SK-N-MC (cell line): Measurements from ENCODE around the gene MT1E.
"Not testable (repeated sequence)": the region's sequence is repeated elsewhere in the genome, so short reads cannot be mapped to it uniquely, and the experiment has no call there.

Experiments used
- DNase-seq: peaks from one replicate; pipeline ENCODE4 v3.0.0-alpha.2; 2011; ENCODE audit warnings: low read depth, low spot score
- H3K27ac ChIP-seq: fragments of 200-600 bp; sonication (generic); 2 replicates; pipeline ENCODE4 v1.5.1; 2016; ENCODE audit warnings: mixed run types
- H3K36me3 ChIP-seq: fragments of 200-600 bp; sonication (generic); 2 replicates; pipeline ENCODE4 v1.6.1; 2017; ENCODE audit warnings: antibody characterized with exemption, low read length, mixed read lengths; ENCODE audit not compliant: insufficient read depth
- H3K4me3 ChIP-seq: fragments of 200-600 bp; sonication (generic); 2 replicates; pipeline ENCODE4 v1.5.1; 2016
- H3K9ac ChIP-seq: fragments of 200-600 bp; sonication (generic); 2 replicates; pipeline ENCODE4 v1.8.0; 2017; ENCODE audit warnings: mixed run types, mixed read lengths; ENCODE audit not compliant: insufficient read length
- H3K9me3 ChIP-seq: fragments of 200-600 bp; sonication (generic); 2 replicates; pipeline ENCODE4 v1.6.1; 2017; ENCODE audit warnings: low read depth, mild to moderate bottlenecking, antibody characterized with exemption, low read length, moderate library complexity, mixed read lengths
- EZH2 ChIP-seq: fragments of 200-600 bp; sonication (generic); IDR thresholded peaks from one replicate; pipeline ENCODE4 v1.6.1; 2017; ENCODE audit warnings: antibody characterized with exemption
- FOXP2 ChIP-seq: optimal IDR thresholded peaks from 2 replicates; pipeline ENCODE3; 2011; ENCODE audit warnings: mild to moderate bottlenecking, moderate library complexity; ENCODE audit not compliant: insufficient read depth; ENCODE audit errors: extremely low read length, control extremely low read depth
- POLR2AphosphoS5 ChIP-seq: IDR thresholded peaks from 2 replicates; pipeline ENCODE4 v1.6.1; 2012; ENCODE audit warnings: mild to moderate bottlenecking, low read depth, low read length, borderline replicate concordance

Gene MT1E

DNA sequence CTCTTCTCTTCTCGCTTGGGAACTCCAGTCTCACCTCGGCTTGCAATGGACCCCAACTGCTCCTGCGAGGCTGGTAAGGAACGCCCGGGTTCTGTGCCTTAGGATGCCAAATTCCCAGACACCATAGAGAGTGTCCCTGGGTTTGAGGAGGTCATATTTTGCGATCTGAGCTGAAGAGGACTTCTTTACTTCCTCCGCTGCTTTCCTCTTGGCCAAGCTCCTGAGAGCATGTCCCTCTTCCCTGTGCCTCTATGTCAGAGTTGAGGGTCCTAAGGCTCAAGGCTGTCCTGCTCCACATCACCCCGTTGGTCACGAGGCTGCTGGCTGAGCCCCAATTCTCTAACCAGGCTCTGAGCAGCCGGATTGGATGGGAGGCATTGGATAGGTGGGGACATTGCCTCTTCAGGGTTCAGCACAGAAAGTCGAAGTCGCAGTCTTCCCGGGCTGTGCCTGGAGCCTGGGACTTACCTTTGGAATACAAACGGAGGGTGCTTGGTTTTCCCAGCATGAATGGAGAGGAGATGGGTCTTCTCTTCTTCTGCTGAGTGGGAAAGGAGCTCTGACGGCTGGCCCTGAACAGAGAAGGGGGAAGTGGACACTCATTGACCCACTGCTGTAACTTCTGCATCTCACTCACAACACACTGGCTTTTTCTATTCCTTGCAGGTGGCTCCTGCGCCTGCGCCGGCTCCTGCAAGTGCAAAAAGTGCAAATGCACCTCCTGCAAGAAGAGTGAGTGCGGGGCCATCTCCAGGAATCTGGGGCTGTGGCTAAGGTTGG is 44.4 kb downstream of the MT1E start:
- H3K9ac ChIP-seq: no peak overlapping the region
- no peaks in the 10 kb centered on the region for H3K9me3 ChIP-seq
- DNase-seq: no peak
- no peaks in the 10 kb centered on the region for H3K36me3 ChIP-seq
- H3K4me3 ChIP-seq: no peak overlapping the region
- H3K27ac ChIP-seq: no peak overlapping the region
- TF ChIP-seq POLR2AphosphoS5 (no peak), EZH2 (no peak), FOXP2 (no peak)

DNA sequence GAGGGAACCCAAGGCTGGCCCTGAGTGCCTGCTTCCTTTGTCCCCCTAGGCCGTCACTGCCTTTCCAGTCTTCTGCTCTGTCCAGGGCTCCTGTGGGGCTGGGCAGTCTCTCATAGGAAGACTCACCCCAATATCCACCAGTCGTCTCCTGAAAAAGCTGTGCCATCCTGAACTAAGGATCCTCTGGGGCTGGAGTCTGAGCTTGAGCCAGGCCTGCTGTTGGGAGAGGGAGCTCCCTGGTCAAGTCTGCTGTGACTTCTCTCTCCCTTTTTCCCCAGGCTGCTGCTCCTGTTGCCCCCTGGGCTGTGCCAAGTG is 45.0 kb downstream of the MT1E start:
- no peak for DNase-seq
- Histone ChIP-seq H3K4me3 (no peak overlapping the region), H3K27ac (no peak overlapping the region), H3K9me3 (no peaks in the 10 kb centered on the region), H3K36me3 (no peaks in the 10 kb centered on the region), H3K9ac (no peak overlapping the region)
- TF ChIP-seq FOXP2 (no peak), EZH2 (no peak), POLR2AphosphoS5 (no peak)

DNA sequence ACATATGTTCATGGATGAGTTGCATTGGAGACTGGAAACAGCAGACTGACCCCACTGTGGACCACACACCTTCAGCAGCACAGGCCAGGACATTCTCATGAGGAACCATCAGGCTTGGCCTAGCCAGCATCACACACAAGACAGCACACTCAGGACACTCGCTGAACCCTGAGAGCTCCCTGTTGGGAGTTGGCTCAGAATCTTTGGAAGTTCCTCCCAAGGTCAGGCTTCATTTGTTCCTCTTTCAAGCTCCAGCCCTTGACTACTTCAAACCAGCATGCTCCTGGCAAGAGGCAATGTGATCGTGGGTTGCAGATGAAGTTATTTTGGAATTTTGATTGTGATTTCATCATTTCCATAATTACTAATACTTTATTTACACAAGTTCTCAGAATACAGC is 46.1 kb downstream of the MT1E start:
- not testable (repeated sequence) for H3K9ac ChIP-seq, H3K36me3 ChIP-seq, DNase-seq, H3K9me3 ChIP-seq, H3K4me3 ChIP-seq, H3K27ac ChIP-seq

DNA sequence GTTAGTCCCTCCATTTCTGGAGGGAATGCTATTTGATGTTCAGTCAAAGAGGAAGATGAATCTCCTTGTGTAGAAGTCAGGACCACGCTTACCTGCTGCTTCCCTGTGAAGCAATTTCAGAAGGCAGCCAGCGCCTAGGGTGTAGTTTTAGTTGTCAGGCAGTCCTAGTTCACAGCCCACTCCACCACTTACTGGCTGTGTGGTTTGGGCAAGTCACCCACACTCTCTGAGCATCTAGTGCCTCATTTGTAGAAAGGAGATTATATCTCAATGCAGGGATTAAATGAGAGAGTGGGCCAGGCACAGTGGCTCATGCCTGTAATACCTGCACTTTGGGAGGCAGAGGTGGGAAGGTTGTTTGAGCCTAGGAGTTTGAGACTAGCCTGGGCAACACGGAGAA is 46.6 kb downstream of the MT1E start:
- not testable (repeated sequence) for H3K4me3 ChIP-seq, H3K9ac ChIP-seq, H3K9me3 ChIP-seq, DNase-seq, H3K27ac ChIP-seq, H3K36me3 ChIP-seq

DNA sequence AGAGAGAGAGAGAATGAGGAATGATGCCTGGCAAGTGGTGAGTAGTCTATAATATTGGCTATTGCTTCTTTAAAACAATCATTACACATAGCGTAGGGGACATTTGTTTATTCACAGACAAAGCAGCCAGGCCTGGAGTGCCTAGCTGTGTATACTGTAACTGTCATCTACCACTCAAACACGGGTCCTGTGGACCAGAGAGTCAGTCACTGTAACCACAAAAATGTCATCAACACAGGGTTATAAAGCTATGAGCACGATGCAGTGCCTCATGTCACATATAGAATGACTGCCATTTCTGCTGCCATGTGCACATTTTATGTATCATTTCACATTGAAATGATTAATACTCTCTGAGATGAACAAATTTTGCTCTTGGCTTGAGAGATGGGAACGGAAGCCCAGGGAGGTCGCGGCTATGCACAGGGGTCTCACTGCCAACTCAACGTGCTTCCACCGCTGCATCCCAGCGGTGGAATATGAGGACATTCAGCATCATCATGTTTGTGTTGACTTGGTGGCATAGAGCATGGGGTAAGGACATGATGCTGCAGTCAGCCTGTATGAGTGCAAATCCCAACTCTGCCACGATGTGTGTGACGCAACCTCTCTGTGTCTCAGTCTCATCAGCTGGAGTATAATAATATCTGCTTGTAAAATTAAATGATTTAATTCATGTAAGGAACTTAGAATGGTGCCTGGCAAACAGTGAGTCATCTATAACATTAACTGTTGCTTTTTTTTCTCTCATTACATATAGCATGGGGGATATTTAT is 47.4 kb downstream of the MT1E start:
- no peak overlapping the region for H3K4me3 ChIP-seq
- no peak overlapping the region for H3K27ac ChIP-seq
- TF ChIP-seq FOXP2 (no peak), EZH2 (no peak), POLR2AphosphoS5 (no peak)
- DNase-seq: no peak
- H3K9me3 ChIP-seq: no peaks in the 10 kb centered on the region
- no peaks in the 10 kb centered on the region for H3K36me3 ChIP-seq
- H3K9ac ChIP-seq: no peak overlapping the region

DNA sequence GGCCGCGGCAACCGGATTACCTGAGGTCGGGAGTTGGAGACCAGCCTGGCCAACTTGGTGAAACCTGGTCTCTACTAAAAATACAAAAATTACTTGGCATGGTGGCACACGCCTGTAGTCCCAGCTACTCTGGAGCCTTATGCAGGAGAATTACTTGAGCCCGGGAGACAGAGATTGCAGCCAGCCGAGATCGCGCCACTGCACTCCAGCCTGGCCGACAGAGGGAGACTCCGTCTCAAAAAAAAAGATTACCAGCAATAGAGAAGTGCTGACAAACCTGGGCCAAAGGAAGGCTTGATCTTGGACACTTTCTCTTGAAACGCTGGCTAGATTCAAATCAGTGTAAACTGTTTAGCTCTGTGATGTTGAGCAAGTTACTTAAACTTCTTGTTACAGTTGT is 48.3 kb downstream of the MT1E start:
- H3K27ac ChIP-seq: no peak overlapping the region
- no peak overlapping the region for H3K4me3 ChIP-seq
- no peaks in the 10 kb centered on the region for H3K36me3 ChIP-seq
- H3K9me3 ChIP-seq: no peaks in the 10 kb centered on the region
- no peak for TF ChIP-seq POLR2AphosphoS5
- no peak for TF ChIP-seq FOXP2
- no peak for TF ChIP-seq EZH2
- no peak overlapping the region for H3K9ac ChIP-seq
- no peak for DNase-seq

DNA sequence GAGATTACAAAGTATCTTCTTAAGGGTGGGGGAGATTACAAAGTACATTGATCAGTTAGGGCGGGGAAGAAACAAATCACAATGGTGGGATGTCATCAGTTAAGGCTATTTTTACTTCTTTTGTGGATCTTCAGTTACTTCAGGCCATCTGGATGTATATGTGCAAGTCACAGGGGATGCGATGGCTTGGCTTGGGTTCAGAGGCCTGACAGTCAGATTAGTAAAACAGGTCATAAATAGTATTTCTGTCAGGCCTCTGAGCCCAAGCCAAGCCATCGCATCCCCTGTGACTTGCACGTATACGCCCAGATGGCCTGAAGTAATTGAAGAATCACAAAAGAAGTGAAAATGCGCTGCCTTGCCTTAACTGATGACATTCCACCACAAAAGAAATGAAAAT is 49.0 kb downstream of the MT1E start:
- not testable (repeated sequence) for H3K9ac ChIP-seq, H3K4me3 ChIP-seq, H3K36me3 ChIP-seq, H3K27ac ChIP-seq, H3K9me3 ChIP-seq, DNase-seq

DNA sequence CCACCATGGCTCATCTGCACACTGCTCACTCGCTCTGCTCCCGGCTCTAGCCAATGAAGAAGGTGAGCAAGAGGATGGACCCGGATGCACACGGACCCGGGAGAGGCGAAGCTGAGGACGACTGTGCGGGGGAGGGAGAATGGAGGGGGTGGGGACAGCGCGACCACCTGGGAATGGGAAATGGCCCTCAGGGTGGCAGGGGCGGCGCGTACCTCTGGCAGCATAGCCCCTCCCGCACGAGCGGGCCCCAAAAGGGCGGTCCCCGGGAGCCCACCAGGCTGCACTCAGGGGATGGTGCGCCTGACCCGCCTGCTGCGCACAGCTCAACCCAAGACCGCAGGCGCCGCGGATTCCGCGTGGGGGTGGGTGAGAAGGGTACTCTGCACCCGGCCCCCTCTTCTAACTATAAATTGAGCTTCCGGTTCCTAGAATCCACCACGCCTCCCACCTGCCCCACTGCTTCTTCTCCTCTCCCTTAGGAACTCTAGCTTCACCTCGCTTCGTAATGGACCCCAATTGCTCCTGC is 50.2 kb downstream of the MT1E start:
- H3K27ac ChIP-seq: no peak overlapping the region
- no peaks in the 10 kb centered on the region for H3K36me3 ChIP-seq
- DNase-seq: no peak
- no peak for TF ChIP-seq EZH2
- no peak for TF ChIP-seq POLR2AphosphoS5
- no peak for TF ChIP-seq FOXP2
- no peak overlapping the region for H3K4me3 ChIP-seq
- H3K9me3 ChIP-seq: no peaks in the 10 kb centered on the region
- H3K9ac ChIP-seq: no peak overlapping the region
